MCF 10A (cell line): ENCODE measurements around the gene ADAM8. TPM values are rescaled to one million over a fixed set of nuclear protein-coding genes. Genes with fewer than 3 reads are reported as not detected.

Source experiments
- BruUV-seq: library from RNA; stranded (reverse); fragments of 400-500 nt; replicated peaks from 2 replicates; lab custom pipeline; 2021; lab: Mats Ljungman, UMichigan
- CTCF ChIA-PET: fragments of 300-600 bp; sonication (Branson Sonifier 250); formaldehyde crosslinking; extraction: SDS; loops from one replicate; lab custom pipeline; 2021; ENCODE audit warnings: antibody characterized with exemption, inconsistent platforms; lab: Yijun Ruan, JAX
- POLR2A ChIA-PET: fragments of 300-600, 350-650 bp; sonication (Branson Sonifier 250); formaldehyde crosslinking; extraction: SDS; loops from one replicate; lab custom pipeline; 2020; ENCODE audit warnings: antibody characterized with exemption, inconsistent platforms; lab: Yijun Ruan, JAX
- DNase-seq: peaks from one replicate; pipeline ENCODE4 v3.0.0-alpha.2; 2018; ENCODE audit not compliant: unreplicated experiment
- H3K27ac Mint-ChIP-seq: one replicate; pipeline ENCODE4 v1.8.0; 2022; ENCODE audit warnings: mild to moderate bottlenecking, low read depth, mixed read lengths; ENCODE audit not compliant: unreplicated experiment
- H3K27me3 Mint-ChIP-seq: one replicate; pipeline ENCODE4 v1.8.0; 2022; ENCODE audit warnings: mixed read lengths; ENCODE audit not compliant: insufficient read depth, unreplicated experiment
- H3K36me3 Mint-ChIP-seq: one replicate; pipeline ENCODE4 v1.8.0; 2022; ENCODE audit warnings: mild to moderate bottlenecking, moderate library complexity, mixed read lengths; ENCODE audit not compliant: insufficient read depth, unreplicated experiment
- H3K4me1 Mint-ChIP-seq: one replicate; pipeline ENCODE4 v1.8.0; 2022; ENCODE audit warnings: mixed read lengths; ENCODE audit not compliant: insufficient read depth, unreplicated experiment
- H3K4me3 Mint-ChIP-seq: one replicate; pipeline ENCODE4 v1.8.0; 2022; ENCODE audit warnings: mild to moderate bottlenecking, moderate library complexity, mixed read lengths; ENCODE audit not compliant: unreplicated experiment
- H3K9me3 Mint-ChIP-seq: one replicate; pipeline ENCODE4 v1.8.0; 2022; ENCODE audit warnings: mixed read lengths; ENCODE audit not compliant: unreplicated experiment
- intact Hi-C: fragments of 100-400 bp; cut with micrococcal nuclease; formaldehyde crosslinking; loops from 2 replicates; pipeline ENCODE4 v1.14.1; 2022
- total RNA-seq: library from RNA; stranded (reverse); gene quantifications from 2 replicates; pipeline ENCODE4 v1.2.3, GENCODE V29; 2022
- TF ChIP-seq, protein P1 (sequence below): fragments of 200-600 bp; IDR thresholded peaks from one replicate; pipeline ENCODE4 v1.8.0; 2022; ENCODE audit warnings: antibody characterized with exemption, mild to moderate bottlenecking; ENCODE audit not compliant: unreplicated experiment

The ADAM8 gene
- total RNA-seq, 1 experiment from 2014 or later, result 23.2 TPM

DNA sequence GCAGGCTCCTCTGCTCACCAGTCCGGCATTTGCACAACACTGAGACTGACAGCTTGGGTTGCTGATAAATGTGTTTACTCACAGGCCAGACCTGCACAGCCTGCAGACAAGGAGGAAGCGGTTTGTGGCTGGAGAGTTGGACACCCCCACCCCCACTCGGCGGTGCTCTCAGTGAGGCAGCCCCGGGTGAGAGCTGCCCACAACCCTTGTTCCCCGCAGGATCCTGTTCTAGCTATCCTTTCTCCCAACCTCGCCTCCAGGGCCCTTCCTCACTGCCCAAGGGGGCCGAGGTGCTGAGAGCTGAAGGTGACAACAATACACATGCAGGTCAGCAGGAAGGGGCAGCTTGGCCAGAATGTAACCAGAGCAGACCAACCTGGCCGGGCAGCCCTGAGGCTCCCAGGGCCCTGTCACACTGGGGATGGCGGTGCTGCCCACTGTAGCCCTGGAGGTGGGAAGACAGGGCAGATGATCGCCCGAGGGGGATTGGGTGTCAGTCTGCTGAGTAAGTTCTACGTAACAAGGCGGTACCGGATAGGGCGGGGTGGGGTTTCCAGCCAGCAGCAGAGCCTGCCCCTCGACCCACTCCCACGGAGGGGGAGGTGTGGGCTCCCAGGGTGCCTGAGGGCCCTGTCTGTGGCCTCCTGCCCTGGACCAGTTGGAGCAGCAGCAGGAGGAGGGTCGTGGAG is 2.1 kb upstream of the ADAM8 start:
- Mint-ChIP-seq H3K9me3 (no peaks in the 10 kb centered on the region), H3K4me3 (peak overlapping the region; percentile 48), H3K36me3 (peaks cover 33% of the 10 kb centered on the region), H3K4me1 (peaks cover 16% of the 10 kb centered on the region), H3K27me3 (no peaks in the 10 kb centered on the region), H3K27ac (peak overlapping the region; percentile 85)
- BruUV-seq, result TSS peak; percentile 26
- ChIA-PET POLR2A (interaction anchor here (0.7 to 4.7 kb wide), 8 partner anchors 11 to 375 kb away, joined by 4 to 45 read pairs (median 6); partner anchors contain the start of genes ECHS1, TUBGCP2 and ZNF511), CTCF (interaction anchor here (0.6 to 2.2 kb wide), 12 partner anchors 8 to 375 kb away, joined by 3 to 15 read pairs (median 4); no protein-coding TSS in a partner anchor)
- intact Hi-C loops, result loop anchor here (1.0 to 2.0 kb wide), 2 partner anchors 20 to 29 kb away; no protein-coding TSS in a partner anchor
- TF ChIP-seq, protein P1, sequence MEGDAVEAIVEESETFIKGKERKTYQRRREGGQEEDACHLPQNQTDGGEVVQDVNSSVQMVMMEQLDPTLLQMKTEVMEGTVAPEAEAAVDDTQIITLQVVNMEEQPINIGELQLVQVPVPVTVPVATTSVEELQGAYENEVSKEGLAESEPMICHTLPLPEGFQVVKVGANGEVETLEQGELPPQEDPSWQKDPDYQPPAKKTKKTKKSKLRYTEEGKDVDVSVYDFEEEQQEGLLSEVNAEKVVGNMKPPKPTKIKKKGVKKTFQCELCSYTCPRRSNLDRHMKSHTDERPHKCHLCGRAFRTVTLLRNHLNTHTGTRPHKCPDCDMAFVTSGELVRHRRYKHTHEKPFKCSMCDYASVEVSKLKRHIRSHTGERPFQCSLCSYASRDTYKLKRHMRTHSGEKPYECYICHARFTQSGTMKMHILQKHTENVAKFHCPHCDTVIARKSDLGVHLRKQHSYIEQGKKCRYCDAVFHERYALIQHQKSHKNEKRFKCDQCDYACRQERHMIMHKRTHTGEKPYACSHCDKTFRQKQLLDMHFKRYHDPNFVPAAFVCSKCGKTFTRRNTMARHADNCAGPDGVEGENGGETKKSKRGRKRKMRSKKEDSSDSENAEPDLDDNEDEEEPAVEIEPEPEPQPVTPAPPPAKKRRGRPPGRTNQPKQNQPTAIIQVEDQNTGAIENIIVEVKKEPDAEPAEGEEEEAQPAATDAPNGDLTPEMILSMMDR, result no peak
- peak; percentile 90 for DNase-seq

DNA sequence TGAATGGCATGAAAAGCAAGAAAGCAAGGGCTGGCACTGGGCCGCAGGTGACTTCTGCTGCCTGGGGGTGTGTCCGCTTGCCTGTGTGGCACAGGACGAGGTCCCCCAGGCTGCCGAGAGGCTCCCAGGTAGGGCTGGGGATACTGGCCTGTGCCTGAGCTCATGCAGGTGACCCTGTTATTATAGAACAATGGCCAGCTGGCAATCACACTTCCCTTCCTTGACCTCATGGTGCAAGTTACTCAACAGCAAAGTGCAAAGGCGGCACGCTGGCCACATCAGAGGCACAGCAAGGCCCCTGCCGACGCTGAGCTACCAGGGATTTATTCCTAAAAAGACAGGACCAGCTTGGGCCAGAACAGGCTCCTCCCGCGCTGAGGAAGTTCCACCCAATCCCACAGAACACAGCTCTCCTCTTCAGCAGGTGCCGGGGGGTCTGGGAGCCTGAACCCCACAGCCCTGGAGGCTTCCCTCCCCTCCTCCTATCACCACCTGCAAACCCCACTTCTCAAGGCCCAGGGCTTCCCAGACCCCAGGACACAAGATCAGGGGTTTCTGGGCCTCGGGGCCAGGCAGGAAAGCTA is 1.4 kb upstream of the ADAM8 start:
- BruUV-seq, result no TSS peak
- peak; percentile 64 for DNase-seq
- ChIA-PET CTCF (interaction anchor here (0.8 to 2.2 kb wide), 9 partner anchors 9 to 374 kb away, joined by 3 to 15 read pairs (median 4); no protein-coding TSS in a partner anchor), POLR2A (interaction anchor here (0.7 to 4.7 kb wide), 7 partner anchors 10 to 374 kb away, joined by 4 to 45 read pairs (median 6); partner anchors contain the start of genes TUBGCP2 and ZNF511)
- intact Hi-C loops, result loop anchor here (1.0 to 2.0 kb wide), 2 partner anchors 19 to 29 kb away; no protein-coding TSS in a partner anchor
- Mint-ChIP-seq H3K4me1 (peaks cover 16% of the 10 kb centered on the region), H3K36me3 (peaks cover 29% of the 10 kb centered on the region), H3K4me3 (peak overlapping the region; percentile 48), H3K27me3 (no peaks in the 10 kb centered on the region), H3K27ac (peak overlapping the region; percentile 85), H3K9me3 (no peaks in the 10 kb centered on the region)
- TF ChIP-seq, protein P1, result no peak

DNA sequence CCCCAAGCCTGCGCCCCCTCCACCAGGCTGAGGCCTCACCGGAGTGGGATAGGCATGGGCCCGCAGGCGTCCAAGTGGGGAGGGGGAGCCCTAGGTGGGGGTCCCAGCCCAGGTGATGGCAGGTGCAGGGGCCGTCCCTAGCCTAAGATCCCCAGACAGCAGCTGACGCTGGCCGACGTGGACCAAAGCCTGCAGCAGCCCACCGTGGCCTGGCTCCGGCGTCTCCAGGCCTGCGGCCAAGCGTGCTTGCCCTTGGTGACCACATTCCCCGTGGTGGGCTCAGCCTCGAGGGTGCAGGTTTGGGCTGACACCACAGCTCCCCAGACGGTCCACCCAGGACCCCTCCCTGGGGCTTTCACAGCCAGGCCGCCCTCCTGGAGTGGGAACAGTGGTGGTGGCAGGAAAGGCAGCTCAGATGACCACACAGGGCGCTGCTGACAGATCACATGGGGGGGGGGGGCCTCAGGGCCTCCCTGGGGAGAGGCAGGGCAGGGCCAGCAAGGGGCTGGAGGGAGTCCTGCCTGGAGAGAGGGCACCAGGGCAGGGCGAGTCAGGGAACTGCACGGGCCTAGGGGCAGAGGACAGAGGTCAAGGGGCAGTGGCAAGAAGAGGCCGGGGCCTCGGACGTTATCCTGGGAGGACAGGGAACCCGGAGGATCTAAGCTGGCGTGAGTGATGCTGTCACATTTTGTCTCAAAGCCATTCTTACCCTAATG is 767 bp upstream of the ADAM8 start:
- peaks cover 16% of the 10 kb centered on the region for H3K4me1 Mint-ChIP-seq
- no peaks in the 10 kb centered on the region for H3K27me3 Mint-ChIP-seq
- BruUV-seq, result no TSS peak
- intact Hi-C loops, result no loop called here
- no peak overlapping the region for H3K4me3 Mint-ChIP-seq
- ChIA-PET CTCF (interaction anchor here (0.6 to 2.2 kb wide), 7 partner anchors 8 to 207 kb away, joined by 3 to 15 read pairs (median 4); no protein-coding TSS in a partner anchor), POLR2A (interaction anchor here (1.4 to 4.7 kb wide), 5 partner anchors 10 to 374 kb away, joined by 6 to 45 read pairs (median 9); partner anchors contain the start of genes TUBGCP2 and ZNF511)
- peaks cover 25% of the 10 kb centered on the region for H3K36me3 Mint-ChIP-seq
- TF ChIP-seq, protein P1, result no peak
- no peak for DNase-seq
- peak overlapping the region; percentile 85 for H3K27ac Mint-ChIP-seq
- no peaks in the 10 kb centered on the region for H3K9me3 Mint-ChIP-seq
